Suprapubic skin (tissue), 4 donors: ENCODE data around the gene SPTLC3.

ENCODE experiments used
- CTCF ChIP-seq, 2 donors: fragments of 200-600 bp in 1 of 2; fragments of 450-650 bp in 1 of 2; sonication (generic) in 1 of 2; IDR thresholded peaks; one replicate each; pipeline ENCODE4 v1.5.1; 2016 to 2019; ENCODE audit warnings: antibody characterized with exemption in 2 of 2, mild to moderate bottlenecking in 1 of 2, moderate library complexity in 1 of 2
- POLR2A ChIP-seq, 2 donors: fragments of 450-650 bp; IDR thresholded peaks; one replicate each; pipeline ENCODE4 v1.6.1; 2017; ENCODE audit warnings: antibody characterized with exemption in 2 of 2, mild to moderate bottlenecking in 2 of 2, moderate library complexity in 2 of 2
- POLR2AphosphoS5 ChIP-seq, 3 donors: sonication (generic); formaldehyde crosslinking; IDR thresholded peaks; one replicate each; pipeline ENCODE4 v1.6.1; 2017; ENCODE audit warnings: antibody characterized with exemption in 3 of 3

- no peak for TF ChIP-seq CTCF (IDR thresholded peaks at IDR 0.05)
- no peak for TF ChIP-seq POLR2AphosphoS5 (IDR thresholded peaks at IDR 0.05)
- no peak for TF ChIP-seq POLR2A (IDR thresholded peaks at IDR 0.05)
Observed at GRCh38 chr20:13213335-13213734, 204.6 kb downstream of the SPTLC3 start.
